ENCODE measurements around the gene SLC35A1. TPM values are rescaled to one million over a fixed set of nuclear protein-coding genes. Genes with fewer than 3 reads are reported as not detected.

SLC35A1 gene
- total and polyA plus RNA-seq, 7 donors, result 5.7 to 15.3 (median 8.7) TPM

DNA sequence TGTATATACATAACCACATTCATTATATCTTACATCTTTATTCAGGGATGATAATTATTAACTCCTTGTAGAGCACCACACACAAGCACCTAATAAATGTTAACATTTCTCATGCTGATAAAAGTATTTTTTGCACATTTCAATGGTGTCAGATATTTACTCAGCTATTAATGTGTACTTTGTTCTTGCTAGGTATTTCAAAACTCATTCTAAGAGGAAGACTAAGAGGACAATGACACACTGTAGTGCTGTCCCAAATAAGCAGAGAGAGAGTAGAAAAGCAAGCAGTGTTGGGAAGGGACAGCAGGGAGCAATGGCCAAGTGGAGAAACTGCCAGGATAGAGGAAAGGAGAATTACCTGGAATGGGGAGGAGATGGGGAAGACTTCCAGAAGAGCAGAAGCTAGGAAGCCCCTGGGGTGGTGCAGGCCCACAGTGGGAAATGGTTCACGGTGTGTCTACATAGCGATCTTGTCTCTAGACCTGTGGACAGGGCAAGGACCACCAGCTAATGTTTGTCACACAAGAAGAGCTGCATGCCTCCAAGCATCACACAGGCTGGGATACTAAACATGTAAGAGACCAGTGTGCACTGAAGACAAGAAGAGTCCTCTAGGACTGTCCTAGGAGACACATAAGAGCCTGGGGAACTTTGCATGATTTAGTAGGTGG, 61.7 kb downstream of the SLC35A1 start:
- H3K9me3 ChIP-seq, result no peaks in the 10 kb centered on the region
- H3K27ac ChIP-seq, result no peak overlapping the region
- no peaks in the 10 kb centered on the region for H3K27me3 ChIP-seq (ENCODE audit: insufficient read depth in 3 of 3, low read length in 2 of 3)
- H3K4me1 ChIP-seq, result no peaks in the 10 kb centered on the region
- H3K4me3 ChIP-seq, result no peak overlapping the region
- TF ChIP-seq, protein P1, sequence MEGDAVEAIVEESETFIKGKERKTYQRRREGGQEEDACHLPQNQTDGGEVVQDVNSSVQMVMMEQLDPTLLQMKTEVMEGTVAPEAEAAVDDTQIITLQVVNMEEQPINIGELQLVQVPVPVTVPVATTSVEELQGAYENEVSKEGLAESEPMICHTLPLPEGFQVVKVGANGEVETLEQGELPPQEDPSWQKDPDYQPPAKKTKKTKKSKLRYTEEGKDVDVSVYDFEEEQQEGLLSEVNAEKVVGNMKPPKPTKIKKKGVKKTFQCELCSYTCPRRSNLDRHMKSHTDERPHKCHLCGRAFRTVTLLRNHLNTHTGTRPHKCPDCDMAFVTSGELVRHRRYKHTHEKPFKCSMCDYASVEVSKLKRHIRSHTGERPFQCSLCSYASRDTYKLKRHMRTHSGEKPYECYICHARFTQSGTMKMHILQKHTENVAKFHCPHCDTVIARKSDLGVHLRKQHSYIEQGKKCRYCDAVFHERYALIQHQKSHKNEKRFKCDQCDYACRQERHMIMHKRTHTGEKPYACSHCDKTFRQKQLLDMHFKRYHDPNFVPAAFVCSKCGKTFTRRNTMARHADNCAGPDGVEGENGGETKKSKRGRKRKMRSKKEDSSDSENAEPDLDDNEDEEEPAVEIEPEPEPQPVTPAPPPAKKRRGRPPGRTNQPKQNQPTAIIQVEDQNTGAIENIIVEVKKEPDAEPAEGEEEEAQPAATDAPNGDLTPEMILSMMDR (IDR thresholded peaks at IDR 0.05), result no peak
- peaks cover 0 to 50% of the 10 kb centered on the region in 2 donors for H3K36me3 ChIP-seq (ENCODE audit: insufficient read depth in 1 of 2, low read depth in 1 of 2)
- intact Hi-C loops (cut with DNase I), result no loop called here
- WGBS, 3 donors, result 96 to 100% (median 97%) methylated on average over 2 of the region's 2 CpGs
- ATAC-seq, result no peak
- DNase-seq, result no peak

DNA sequence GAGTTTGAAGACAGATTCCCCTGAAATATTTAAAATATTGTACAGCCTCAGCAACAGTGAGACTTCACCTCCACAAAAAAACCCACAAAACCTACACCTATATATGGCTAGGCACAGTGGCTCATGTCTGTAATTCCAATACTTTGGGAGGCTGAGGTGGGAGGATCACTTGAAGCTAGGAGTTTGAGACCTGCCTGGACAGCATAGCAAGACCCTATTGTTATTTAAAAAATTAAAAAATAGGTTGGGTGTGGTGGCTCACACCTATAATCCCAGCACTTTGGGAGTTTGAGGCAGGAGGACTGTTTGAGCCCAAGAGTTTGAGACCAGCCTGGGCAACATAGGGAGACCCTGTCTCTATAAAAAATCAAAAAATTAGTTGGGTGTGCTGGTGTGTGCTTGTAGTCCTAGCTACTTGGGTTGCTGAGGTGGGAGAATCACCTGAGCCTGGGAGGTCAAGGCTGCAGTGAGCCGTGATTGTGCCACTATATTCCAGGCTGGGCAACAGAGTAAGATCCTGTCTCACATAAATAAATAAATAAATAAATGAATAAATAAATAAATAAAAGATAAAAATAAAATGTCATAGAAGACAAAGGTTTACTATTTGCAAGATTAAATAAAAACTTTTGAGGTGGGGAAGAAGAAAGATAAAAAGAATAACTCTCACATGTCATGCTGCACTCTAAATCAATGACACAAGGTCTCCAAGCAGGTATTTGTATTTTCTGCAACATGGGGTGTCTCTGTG, 65.9 kb downstream of the SLC35A1 start:
- DNase-seq (no peak), ATAC-seq (no peak)
- Histone ChIP-seq H3K27me3 (ENCODE audit: insufficient read depth in 3 of 3, low read length in 2 of 3) (no peaks in the 10 kb centered on the region), H3K4me1 (no peaks in the 10 kb centered on the region), H3K4me3 (no peak overlapping the region), H3K36me3 (ENCODE audit: insufficient read depth in 1 of 2, low read depth in 1 of 2) (peaks cover 0 to 49% of the 10 kb centered on the region in 2 donors), H3K27ac (no peak overlapping the region), H3K9me3 (no peaks in the 10 kb centered on the region)
- TF ChIP-seq, protein P1 (IDR thresholded peaks at IDR 0.05), result no peak
- WGBS, 3 donors, result 92 to 100% (median 98%) methylated on average over 1 of the region's 1 CpG
- intact Hi-C loops (cut with DNase I), result no loop called here

DNA sequence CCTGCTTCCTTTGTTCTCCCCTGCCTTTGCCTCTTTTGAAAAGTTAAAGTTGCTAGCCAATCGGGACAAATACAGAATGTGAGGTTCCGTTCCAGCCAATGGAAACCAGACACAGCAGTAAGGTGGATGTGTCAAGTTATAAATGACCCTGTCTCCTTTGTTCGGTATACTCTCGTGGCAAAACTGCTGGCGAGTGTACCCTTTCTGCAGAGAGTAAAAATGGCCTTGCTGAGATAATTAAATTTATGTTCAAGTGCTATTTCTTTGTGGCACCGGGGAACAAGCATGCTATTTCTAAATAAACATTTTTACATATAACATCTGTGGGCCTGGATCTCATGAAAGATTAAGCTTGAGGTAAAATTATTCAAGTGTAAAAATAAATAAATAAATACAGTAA, 66.8 kb downstream of the SLC35A1 start:
- TF ChIP-seq, protein P1 (IDR thresholded peaks at IDR 0.05), result no peak
- H3K9me3 ChIP-seq, result no peaks in the 10 kb centered on the region
- DNase-seq (no peak), ATAC-seq (no peak)
- no peaks in the 10 kb centered on the region for H3K4me1 ChIP-seq
- intact Hi-C loops (cut with DNase I), result no loop called here
- H3K27ac ChIP-seq, result no peak overlapping the region
- peaks cover 0 to 54% of the 10 kb centered on the region in 2 donors for H3K36me3 ChIP-seq (ENCODE audit: insufficient read depth in 1 of 2, low read depth in 1 of 2)
- H3K27me3 ChIP-seq (ENCODE audit: insufficient read depth in 3 of 3, low read length in 2 of 3), result no peaks in the 10 kb centered on the region
- no peak overlapping the region for H3K4me3 ChIP-seq
- WGBS, 3 donors, result 96 to 97% (median 96%) methylated on average over 6 of the region's 6 CpGs

DNA sequence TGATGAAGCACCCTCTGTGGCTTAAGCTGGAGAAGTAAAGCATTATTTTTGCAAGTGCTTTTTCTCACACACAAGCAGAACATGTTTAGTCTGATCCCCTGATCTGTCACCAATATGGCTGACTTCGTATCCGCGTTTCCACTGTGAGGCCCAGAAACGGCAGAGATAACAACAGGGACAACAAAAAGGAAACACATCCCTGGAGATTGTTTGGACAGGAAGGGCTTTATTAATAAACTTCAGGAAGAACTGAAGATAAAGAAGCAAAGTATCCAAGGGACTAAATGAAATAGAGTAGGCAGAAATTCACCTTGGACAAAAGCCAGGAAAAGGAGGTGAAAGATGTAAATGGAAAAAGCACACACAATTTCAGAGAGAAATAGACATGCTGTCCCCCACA, 67.8 kb downstream of the SLC35A1 start:
- ATAC-seq (no peak), DNase-seq (no peak)
- H3K27me3 ChIP-seq (ENCODE audit: insufficient read depth in 3 of 3, low read length in 2 of 3), result no peaks in the 10 kb centered on the region
- no peaks in the 10 kb centered on the region for H3K4me1 ChIP-seq
- intact Hi-C loops (cut with DNase I), result no loop called here
- WGBS, 3 donors, result 74 to 76% (median 76%) methylated on average over 4 of the region's 4 CpGs
- TF ChIP-seq, protein P1 (IDR thresholded peaks at IDR 0.05), result no peak
- H3K4me3 ChIP-seq, result no peak overlapping the region
- no peaks in the 10 kb centered on the region for H3K9me3 ChIP-seq
- H3K27ac ChIP-seq, result no peak overlapping the region
- peaks cover 0 to 59% of the 10 kb centered on the region in 2 donors for H3K36me3 ChIP-seq (ENCODE audit: insufficient read depth in 1 of 2, low read depth in 1 of 2)
